ENCODE results near the gene NECTIN3.

The NECTIN3 gene

GRCh38 chr3:111227216-111227615 lies 155.6 kb downstream of the NECTIN3 start:
- TF ChIP-seq CTCF (IDR thresholded peaks at IDR 0.05; ENCODE audit: borderline replicate concordance, control extremely low read depth, extremely low read depth, insufficient read depth, missing control alignments) = no peak

GRCh38 chr3:111229301-111229700 lies 157.7 kb downstream of the NECTIN3 start:
- no peak for DNase-seq (ENCODE audit: low spot score)
- in situ Hi-C loops (cut with MboI; ENCODE audit: low sequenced_read_pairs, unreplicated experiment) = no loop called here
- TF ChIP-seq CTCF (IDR thresholded peaks at IDR 0.05; ENCODE audit: borderline replicate concordance, control extremely low read depth, extremely low read depth, insufficient read depth, missing control alignments) = no peak

More at GRCh38 chr3:111227216-111227615, 155.6 kb downstream of the NECTIN3 start:
- in situ Hi-C loops (cut with MboI; ENCODE audit: low sequenced_read_pairs, unreplicated experiment) = no loop called here
- no peak for DNase-seq (ENCODE audit: low spot score)

- in situ Hi-C loops (cut with MboI; ENCODE audit: low sequenced_read_pairs, unreplicated experiment) = no loop called here
- DNase-seq (ENCODE audit: low spot score) = no peak
- no peak for TF ChIP-seq CTCF (IDR thresholded peaks at IDR 0.05; ENCODE audit: borderline replicate concordance, control extremely low read depth, extremely low read depth, insufficient read depth, missing control alignments)
Observed at GRCh38 chr3:111236836-111237713, 165.5 kb downstream of the NECTIN3 start.

- TF ChIP-seq CTCF (IDR thresholded peaks at IDR 0.05; ENCODE audit: borderline replicate concordance, control extremely low read depth, extremely low read depth, insufficient read depth, missing control alignments) = no peak
- DNase-seq (ENCODE audit: low spot score) = no peak
- in situ Hi-C loops (cut with MboI; ENCODE audit: low sequenced_read_pairs, unreplicated experiment) = no loop called here
Observed at GRCh38 chr3:111237946-111238345, 166.3 kb downstream of the NECTIN3 start.

GRCh38 chr3:111238885-111239284 lies 167.3 kb downstream of the NECTIN3 start:
- in situ Hi-C loops (cut with MboI; ENCODE audit: low sequenced_read_pairs, unreplicated experiment) = no loop called here
- TF ChIP-seq CTCF (IDR thresholded peaks at IDR 0.05; ENCODE audit: borderline replicate concordance, control extremely low read depth, extremely low read depth, insufficient read depth, missing control alignments) = no peak
- DNase-seq (ENCODE audit: low spot score) = no peak

- no peak for DNase-seq (ENCODE audit: low spot score)
- no peak for TF ChIP-seq CTCF (IDR thresholded peaks at IDR 0.05; ENCODE audit: borderline replicate concordance, control extremely low read depth, extremely low read depth, insufficient read depth, missing control alignments)
- in situ Hi-C loops (cut with MboI; ENCODE audit: low sequenced_read_pairs, unreplicated experiment) = no loop called here
Observed at GRCh38 chr3:111241960-111242359, 170.3 kb downstream of the NECTIN3 start.
